Thyroid gland (tissue), 4 donors: ENCODE measurements around the gene RIMS3. TPM values are rescaled to one million over a fixed set of nuclear protein-coding genes. Genes with fewer than 3 reads are reported as not detected.

ENCODE experiments used
- DNase-seq, 2 donors: peaks; one replicate each; pipeline ENCODE4 v3.0.0-alpha.2; 2019
- H3K27ac ChIP-seq, 3 donors: fragments of 200-600 bp; sonication (generic); 1 replicate in 2 of 3; 2 replicates in 1 of 3; pipeline ENCODE4 v1.5.1; 2016 to 2019; ENCODE audit warnings: mild to moderate bottlenecking in 1 of 3, moderate library complexity in 1 of 3
- H3K27me3 ChIP-seq: fragments of 200-600 bp; sonication (generic); one replicate; pipeline ENCODE4 v1.5.1; 2019
- H3K36me3 ChIP-seq, 2 donors: fragments of 200-600 bp; sonication (generic); one replicate each; pipeline ENCODE4 v1.5.1; 2016 to 2019
- H3K4me1 ChIP-seq, 2 donors: fragments of 200-600 bp; sonication (generic); one replicate each; pipeline ENCODE4 v1.5.1; 2017 to 2019
- H3K4me3 ChIP-seq, 3 donors: fragments of 200-600 bp; sonication (generic); replicated peaks in 1 of 3; 1 replicate in 2 of 3; 2 replicates in 1 of 3; pipeline ENCODE4 v1.5.1; 2016; ENCODE audit warnings: mild to moderate bottlenecking in 1 of 3
- H3K9me3 ChIP-seq: fragments of 200-600 bp; sonication (generic); one replicate; pipeline ENCODE4 v1.5.1; 2017
- POLR2A ChIP-seq, 2 donors: fragments of 450-650 bp; IDR thresholded peaks; one replicate each; pipeline ENCODE4 v1.6.1; 2017; ENCODE audit warnings: antibody characterized with exemption in 2 of 2, mild to moderate bottlenecking in 2 of 2, moderate library complexity in 1 of 2
- WGBS, 2 donors: methylation state at CpG; one replicate each; pipeline ENCODE4 v1.1.5; 2017; 5-methylcytosine and 5-hydroxymethylcytosine counted together
- intact Hi-C: fragments of 100-400 bp; cut with DNase I; formaldehyde crosslinking; loops from one replicate; pipeline ENCODE4 v1.15.1; 2023
- total RNA-seq, 4 donors: library from RNA; depleted of rRNA; stranded (reverse); fragments of >200 nt; gene quantifications; one replicate each; pipeline ENCODE4 v1.2.3, GENCODE V29; 2016
- TF ChIP-seq, protein P1 (sequence below), 6 experiments: fragments of 200-600 bp in 3 of 6; fragments of 450-650 bp in 3 of 6; sonication (generic) in 3 of 6; IDR thresholded peaks; one replicate each; pipeline ENCODE4 v1.5.1; 2016 to 2019; ENCODE audit warnings: antibody characterized with exemption in 6 of 6, mild to moderate bottlenecking in 2 of 6, inconsistent platforms in 1 of 6, moderate library complexity in 1 of 6

Gene RIMS3
- total RNA-seq, 4 donors from 2014 or later = 2.1 to 4.4 (median 3.5) TPM

DNA sequence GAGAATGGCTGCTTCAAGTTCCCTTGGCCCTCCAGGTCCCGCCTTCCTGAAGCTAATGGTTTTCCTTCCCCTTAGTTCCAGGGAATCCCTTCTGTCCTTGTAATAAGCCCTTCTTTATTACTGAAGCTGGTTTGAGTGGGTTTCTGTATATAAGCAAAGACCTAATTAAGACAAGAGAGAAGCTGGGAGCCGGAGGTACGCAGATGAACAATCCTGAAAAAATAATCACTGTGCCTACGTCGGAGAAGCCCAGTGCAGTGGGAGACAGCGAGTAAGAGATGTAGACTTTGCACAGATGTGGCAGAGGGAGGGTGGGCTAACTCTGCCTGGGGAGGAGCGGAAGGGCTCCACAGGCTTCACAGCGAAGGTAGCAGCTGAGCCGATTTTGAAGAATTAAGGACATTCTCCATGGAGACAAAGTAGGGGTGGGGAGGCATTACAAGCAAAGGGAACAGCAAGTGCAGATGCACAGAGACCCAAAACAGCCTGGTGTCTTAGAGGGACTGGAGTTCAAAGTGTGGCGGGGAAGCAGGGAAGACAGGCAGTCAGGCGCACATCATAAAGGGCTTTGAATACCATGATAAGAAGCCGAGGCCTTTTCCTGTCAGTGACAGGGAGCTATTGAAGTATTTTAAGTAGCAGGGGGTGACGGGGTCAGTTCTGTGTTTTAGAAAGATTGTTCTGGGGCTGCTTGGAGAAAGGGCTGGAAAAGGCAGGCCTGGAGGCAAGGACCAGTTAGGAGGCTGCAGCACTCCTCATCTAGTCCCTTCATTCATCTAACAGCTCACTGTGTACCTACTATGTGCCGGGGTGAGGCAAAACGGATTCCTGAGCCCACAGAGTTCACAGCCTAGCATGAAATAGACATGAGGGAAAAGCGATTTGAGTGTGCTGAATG lies 6.5 kb downstream of the RIMS3 start:
- WGBS, 2 donors = 83 to 84% methylated on average over 16 of the region's 16 CpGs
- Histone ChIP-seq H3K36me3 (no peaks in the 10 kb centered on the region), H3K4me1 (no peaks in the 10 kb centered on the region), H3K9me3 (no peaks in the 10 kb centered on the region), H3K27me3 (no peaks in the 10 kb centered on the region), H3K4me3 (no peak overlapping the region), H3K27ac (no peak overlapping the region)
- intact Hi-C loops = no loop called here
- DNase-seq = no peak
- no peak for TF ChIP-seq POLR2A (IDR thresholded peaks at IDR 0.05)
- TF ChIP-seq, protein P1, sequence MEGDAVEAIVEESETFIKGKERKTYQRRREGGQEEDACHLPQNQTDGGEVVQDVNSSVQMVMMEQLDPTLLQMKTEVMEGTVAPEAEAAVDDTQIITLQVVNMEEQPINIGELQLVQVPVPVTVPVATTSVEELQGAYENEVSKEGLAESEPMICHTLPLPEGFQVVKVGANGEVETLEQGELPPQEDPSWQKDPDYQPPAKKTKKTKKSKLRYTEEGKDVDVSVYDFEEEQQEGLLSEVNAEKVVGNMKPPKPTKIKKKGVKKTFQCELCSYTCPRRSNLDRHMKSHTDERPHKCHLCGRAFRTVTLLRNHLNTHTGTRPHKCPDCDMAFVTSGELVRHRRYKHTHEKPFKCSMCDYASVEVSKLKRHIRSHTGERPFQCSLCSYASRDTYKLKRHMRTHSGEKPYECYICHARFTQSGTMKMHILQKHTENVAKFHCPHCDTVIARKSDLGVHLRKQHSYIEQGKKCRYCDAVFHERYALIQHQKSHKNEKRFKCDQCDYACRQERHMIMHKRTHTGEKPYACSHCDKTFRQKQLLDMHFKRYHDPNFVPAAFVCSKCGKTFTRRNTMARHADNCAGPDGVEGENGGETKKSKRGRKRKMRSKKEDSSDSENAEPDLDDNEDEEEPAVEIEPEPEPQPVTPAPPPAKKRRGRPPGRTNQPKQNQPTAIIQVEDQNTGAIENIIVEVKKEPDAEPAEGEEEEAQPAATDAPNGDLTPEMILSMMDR (IDR thresholded peaks at IDR 0.05) = no peak

DNA sequence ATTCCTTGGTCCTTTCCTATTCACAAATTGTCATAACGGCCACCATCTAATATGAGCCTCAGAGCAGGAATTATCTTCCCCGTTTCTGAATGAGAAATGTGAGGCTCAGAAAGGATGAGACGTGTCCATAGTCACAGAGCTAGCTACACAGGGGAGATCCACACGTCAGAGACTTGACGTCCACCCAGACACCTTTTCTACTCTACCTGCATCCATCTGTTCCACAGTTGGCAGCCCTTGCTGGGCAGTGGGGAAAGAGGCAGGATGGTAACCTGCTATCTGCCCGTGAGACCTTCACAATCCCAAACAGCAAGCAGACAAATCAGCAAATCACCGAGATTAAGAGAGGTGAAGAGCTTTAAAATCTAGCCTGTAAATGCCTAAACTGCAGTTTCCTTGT lies 8.4 kb downstream of the RIMS3 start:
- no peak overlapping the region for H3K4me3 ChIP-seq
- 86 to 90% methylated on average over 7 of the region's 7 CpGs for WGBS, 2 donors
- DNase-seq = no peak
- no peaks in the 10 kb centered on the region for H3K9me3 ChIP-seq
- no peaks in the 10 kb centered on the region for H3K27me3 ChIP-seq
- intact Hi-C loops = no loop called here
- H3K4me1 ChIP-seq = no peaks in the 10 kb centered on the region
- H3K27ac ChIP-seq = no peak overlapping the region
- TF ChIP-seq POLR2A (IDR thresholded peaks at IDR 0.05) = no peak
- TF ChIP-seq, protein P1 (IDR thresholded peaks at IDR 0.05) = no peak
- no peaks in the 10 kb centered on the region for H3K36me3 ChIP-seq

DNA sequence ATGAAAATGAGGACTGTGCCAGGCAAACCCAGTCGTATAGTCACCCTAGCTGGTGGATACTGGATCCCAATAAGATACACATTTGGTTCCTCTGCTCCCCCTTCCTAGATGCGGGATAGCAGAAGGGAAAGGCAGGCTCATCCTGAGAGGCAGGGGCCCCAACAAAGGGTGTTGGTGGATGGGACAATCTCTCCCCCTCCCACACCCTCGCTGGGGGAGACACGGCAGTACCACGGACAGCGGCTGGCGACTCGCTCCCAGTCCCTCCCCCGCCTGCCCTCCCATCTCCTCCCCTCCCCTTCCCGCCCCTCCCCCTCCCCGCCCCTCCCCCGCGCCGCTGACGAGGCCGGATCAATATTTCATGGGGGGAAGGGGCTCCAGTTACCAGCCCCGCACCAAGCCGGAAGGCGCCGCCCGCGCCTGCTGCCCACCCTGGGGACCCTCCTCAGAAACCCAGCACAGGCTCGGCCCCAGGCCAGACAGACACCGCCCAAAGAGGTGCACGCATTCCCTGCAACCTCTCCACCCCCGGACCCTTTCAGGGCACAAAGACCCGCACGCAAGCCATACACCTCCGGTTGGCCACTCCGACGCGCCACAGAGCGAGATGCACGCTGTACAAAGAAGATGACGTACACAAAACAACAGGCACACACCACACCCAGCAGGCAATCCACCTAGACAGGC lies 11.5 kb downstream of the RIMS3 start:
- Histone ChIP-seq H3K36me3 (no peaks in the 10 kb centered on the region), H3K4me3 (no peak overlapping the region), H3K9me3 (no peaks in the 10 kb centered on the region), H3K27ac (no peak overlapping the region), H3K27me3 (no peaks in the 10 kb centered on the region), H3K4me1 (no peaks in the 10 kb centered on the region)
- TF ChIP-seq, protein P1 (IDR thresholded peaks at IDR 0.05) = no peak
- no peak for TF ChIP-seq POLR2A (IDR thresholded peaks at IDR 0.05)
- WGBS, 2 donors = 24 to 37% methylated on average over 8 to 22 of the region's 35 CpGs
- intact Hi-C loops = no loop called here
- no peak for DNase-seq

DNA sequence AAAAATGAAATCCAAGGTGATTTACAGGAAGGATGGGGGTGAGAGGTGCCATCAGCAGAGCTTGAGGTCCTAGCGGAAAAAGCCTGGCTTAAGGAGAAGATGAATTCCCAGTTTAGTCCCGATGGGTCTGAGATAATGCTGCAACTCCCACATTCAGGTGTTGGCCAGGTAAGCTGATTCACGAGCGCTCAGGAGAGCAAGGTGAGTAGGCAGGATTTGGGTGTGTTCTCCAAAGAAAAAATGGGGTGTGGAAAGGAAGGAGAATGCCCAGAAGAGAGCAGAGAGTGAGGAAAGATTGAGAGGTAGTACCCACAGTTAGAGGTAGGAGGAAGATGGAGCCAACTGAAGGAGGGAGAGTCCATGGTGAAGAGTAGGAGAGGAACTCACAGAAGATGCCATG lies 12.5 kb downstream of the RIMS3 start:
- WGBS, 2 donors = 86 to 88% methylated on average over 4 of the region's 4 CpGs
- Histone ChIP-seq H3K9me3 (no peaks in the 10 kb centered on the region), H3K4me3 (no peak overlapping the region), H3K27ac (no peak overlapping the region), H3K4me1 (no peaks in the 10 kb centered on the region), H3K36me3 (no peaks in the 10 kb centered on the region), H3K27me3 (no peaks in the 10 kb centered on the region)
- intact Hi-C loops = no loop called here
- TF ChIP-seq, protein P1 (IDR thresholded peaks at IDR 0.05) = no peak
- no peak for TF ChIP-seq POLR2A (IDR thresholded peaks at IDR 0.05)
- no peak for DNase-seq

DNA sequence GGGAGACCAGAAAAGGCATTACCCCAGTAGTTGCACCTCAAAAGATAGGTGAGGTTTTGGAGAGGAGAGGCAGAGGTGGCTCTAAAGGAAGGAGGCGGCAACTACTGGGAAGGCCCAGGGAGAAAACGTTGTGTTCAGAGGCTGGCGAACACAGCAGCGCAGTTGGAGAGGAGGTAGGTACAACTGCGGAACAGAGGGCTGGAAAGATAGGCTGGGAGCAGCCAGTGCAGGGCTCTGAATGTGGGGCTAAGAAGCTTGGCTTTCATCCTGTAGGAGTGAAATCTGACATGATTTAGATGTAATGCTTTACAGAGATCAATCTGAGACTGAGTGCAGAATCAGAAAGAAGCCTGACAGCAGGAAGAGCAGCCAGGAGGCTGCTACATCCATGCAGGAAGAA lies 13.0 kb downstream of the RIMS3 start:
- DNase-seq = no peak
- intact Hi-C loops = no loop called here
- Histone ChIP-seq H3K4me3 (no peak overlapping the region), H3K9me3 (no peaks in the 10 kb centered on the region), H3K27me3 (no peaks in the 10 kb centered on the region), H3K36me3 (no peaks in the 10 kb centered on the region), H3K4me1 (no peaks in the 10 kb centered on the region), H3K27ac (no peak overlapping the region)
- 81 to 83% methylated on average over 5 of the region's 5 CpGs for WGBS, 2 donors
- TF ChIP-seq POLR2A (IDR thresholded peaks at IDR 0.05) = no peak
